Measurements from ENCODE around the gene OR6C76.

OR6C76 gene

GRCh38 chr12:55469291-55469690 is 43.2 kb downstream of the OR6C76 start:
- DNase-seq (ENCODE audit: low read depth): no peak

DNA sequence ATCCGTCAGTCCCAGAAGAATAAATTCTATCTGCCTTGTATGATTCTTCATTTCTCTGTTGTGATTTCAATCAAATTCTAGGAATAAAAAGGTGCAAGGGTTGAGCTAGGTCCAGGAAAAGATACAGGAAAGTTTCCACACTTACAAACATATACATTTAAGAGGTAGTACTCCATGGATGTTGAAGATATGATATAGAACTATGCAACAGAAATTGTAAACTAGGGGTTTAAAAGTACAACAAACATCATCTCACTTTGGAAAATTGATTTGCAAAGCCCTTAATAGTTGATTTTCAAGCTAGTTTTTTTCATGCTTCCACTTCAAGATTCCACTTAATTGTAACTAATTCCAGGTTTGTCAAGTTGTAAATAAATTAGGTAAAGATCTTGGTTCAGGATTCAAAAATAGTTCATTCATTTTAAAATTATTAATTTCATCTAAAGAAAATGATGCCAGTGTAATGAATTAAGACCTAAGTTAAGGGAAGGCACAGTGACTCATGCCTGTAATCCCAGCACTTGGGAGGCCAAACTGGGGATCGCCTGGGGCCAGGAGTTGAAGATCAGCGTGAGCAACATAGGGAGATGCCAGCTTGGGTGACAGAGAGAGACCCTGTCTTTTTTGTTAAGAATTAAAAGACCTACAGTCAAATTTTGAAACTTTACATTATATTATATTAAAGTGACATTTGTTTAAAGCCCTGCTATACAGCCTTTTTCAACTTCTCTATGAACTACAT is 44.2 kb downstream of the OR6C76 start, which contains the start of gene OR6C70:
OR6C70 (minus strand) TSS at position 51 of the 742 bp plus-strand sequence; CDS start at position 51, 0 bp downstream.
- no peak for DNase-seq (ENCODE audit: low read depth)

DNA sequence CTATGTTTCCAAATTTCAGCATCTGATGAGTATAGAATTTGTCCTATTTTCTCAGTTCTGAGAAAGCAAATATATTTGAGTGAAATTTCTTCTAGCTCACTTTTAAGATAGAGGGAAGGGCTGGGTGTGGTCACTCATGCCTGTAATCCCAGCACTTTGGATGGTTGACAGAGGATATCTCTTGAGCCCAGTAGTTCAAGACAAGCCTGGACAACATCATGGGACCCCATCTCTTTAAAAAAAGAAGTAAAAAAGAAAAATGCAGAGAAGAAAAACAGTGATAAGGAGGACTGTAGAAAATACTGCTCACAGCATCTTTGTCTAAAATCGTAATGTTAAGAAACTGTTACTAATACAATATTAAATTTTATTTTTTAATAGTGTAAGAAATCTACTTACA is 46.2 kb downstream of the OR6C76 start:
- DNase-seq (ENCODE audit: low read depth): no peak

Measured in stimulated activated CD8-positive, alpha-beta memory T cell treated with anti-CD3 and anti-CD28 coated beads, Interleukin-4, amount 100 ng/mL, for 24 hours (primary cell).